ENCODE results near the gene KLHL8. TPM values are rescaled to one million over a fixed set of nuclear protein-coding genes. Genes with fewer than 3 reads are reported as not detected.

Gene KLHL8
- total and polyA plus RNA-seq, 12 donors: 2.1 to 14.8 (median 8.9) TPM

Other genes starting within 250 kb of the KLHL8 start
- gene HSD17B13, start 102.3 kb upstream of the KLHL8 start, total RNA-seq: under 1 TPM in 7 of 9 donors, not detected in 2; 0.14 to 0.88 (median 0.32) TPM
- gene HSD17B13, start 102.3 kb upstream of the KLHL8 start, polyA plus RNA-seq: under 1 TPM; 0.16 to 0.55 (median 0.47) TPM
- gene HSD17B11, start 170.6 kb upstream of the KLHL8 start, total RNA-seq: 100 to 1,000 TPM in 5 of 9 donors, 10 to 100 TPM in 4; 82.1 to 202 (median 102) TPM
- gene HSD17B11, start 170.6 kb upstream of the KLHL8 start, polyA plus RNA-seq: 100 to 1,000 TPM in 1 of 3 donors, 10 to 100 TPM in 2; 34.1 to 131 (median 40.9) TPM
- 10 to 100 TPM; 16.9 to 62.1 (median 38.0) TPM for gene NUDT9, start 202.0 kb upstream of the KLHL8 start, total RNA-seq
- gene NUDT9, start 202.0 kb upstream of the KLHL8 start, polyA plus RNA-seq: 10 to 100 TPM; 62.3 to 95.2 (median 85.6) TPM

All from adrenal gland (tissue), 12 donors.